Neural crest cell (in vitro differentiated cells): ENCODE results near the gene CNTN5. TPM values are rescaled to one million over a fixed set of nuclear protein-coding genes. Genes with fewer than 3 reads are reported as not detected.

ENCODE experiments used
- DNase-seq: peaks from one replicate; pipeline ENCODE4 v3.0.0; 2021; ENCODE audit warnings: low read depth, mixed read lengths, low spot score
- H3K27ac Mint-ChIP-seq: one replicate; pipeline ENCODE4 v1.8.0; 2021; ENCODE audit warnings: mild to moderate bottlenecking, mixed read lengths; ENCODE audit not compliant: unreplicated experiment
- H3K27me3 Mint-ChIP-seq: 2 replicates; pipeline ENCODE4 v1.8.0; 2021; ENCODE audit warnings: low read depth, mild to moderate bottlenecking, mixed read lengths
- H3K36me3 Mint-ChIP-seq: 2 replicates; pipeline ENCODE4 v1.8.0; 2021; ENCODE audit warnings: low read depth, mild to moderate bottlenecking, mixed read lengths
- H3K4me1 Mint-ChIP-seq: 2 replicates; pipeline ENCODE4 v1.8.0; 2021; ENCODE audit warnings: mixed read lengths
- H3K4me3 Mint-ChIP-seq: one replicate; pipeline ENCODE4 v1.8.0; 2021; ENCODE audit warnings: mild to moderate bottlenecking, mixed read lengths
- H3K9me3 Mint-ChIP-seq: 2 replicates; pipeline ENCODE4 v1.8.0; 2021; ENCODE audit warnings: mixed read lengths
- CTCF ChIP-seq: fragments of 200-600 bp; sonication (generic); conservative IDR thresholded peaks from 2 replicates; pipeline ENCODE4 v1.5.0; 2021; ENCODE audit warnings: antibody characterized with exemption, mild to moderate bottlenecking
- total RNA-seq: library from RNA; stranded (reverse); gene quantifications from 2 replicates; pipeline ENCODE4 v1.2.1, GENCODE V29; 2021

CNTN5 gene
- total RNA-seq, 1 donor from 2014 or later = not detected

- DNase-seq = no peak
- no peak overlapping the region for H3K27ac Mint-ChIP-seq
- no peaks in the 10 kb centered on the region for H3K4me1 Mint-ChIP-seq
- H3K36me3 Mint-ChIP-seq = no peaks in the 10 kb centered on the region
- no peak for TF ChIP-seq CTCF
- H3K9me3 Mint-ChIP-seq = no peaks in the 10 kb centered on the region
- no peaks in the 10 kb centered on the region for H3K27me3 Mint-ChIP-seq
- H3K4me3 Mint-ChIP-seq = no peak overlapping the region
Measured at GRCh38 chr11:99244613-99245012, 223.9 kb downstream of the CNTN5 start.

DNA sequence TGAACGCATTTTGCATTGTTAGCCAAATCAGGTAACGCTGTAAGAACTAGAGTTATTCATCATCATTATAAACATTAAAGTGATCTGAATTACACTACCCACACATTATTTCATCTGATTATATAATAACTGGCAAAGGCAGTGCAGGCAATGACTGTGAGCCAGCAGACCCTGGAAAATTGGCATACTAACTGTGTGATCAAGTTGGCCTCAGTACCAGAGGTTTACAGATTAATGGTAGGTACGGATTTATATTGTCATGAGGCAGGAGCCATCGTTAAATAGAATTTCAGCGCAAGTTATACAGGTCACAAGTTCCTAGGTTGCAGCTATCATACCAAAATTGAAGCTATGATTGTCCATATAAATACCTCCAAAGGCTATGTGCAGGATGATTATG lies 225.4 kb downstream of the CNTN5 start:
- Mint-ChIP-seq H3K9me3 (no peaks in the 10 kb centered on the region), H3K27me3 (no peaks in the 10 kb centered on the region), H3K4me1 (no peaks in the 10 kb centered on the region), H3K4me3 (no peak overlapping the region), H3K36me3 (no peaks in the 10 kb centered on the region), H3K27ac (no peak overlapping the region)
- no peak for DNase-seq
- TF ChIP-seq CTCF = no peak

- Mint-ChIP-seq H3K4me3 (no peak overlapping the region), H3K36me3 (no peaks in the 10 kb centered on the region), H3K4me1 (no peaks in the 10 kb centered on the region), H3K9me3 (peaks cover 3% of the 10 kb centered on the region), H3K27ac (no peak overlapping the region), H3K27me3 (no peaks in the 10 kb centered on the region)
- DNase-seq = no peak
- TF ChIP-seq CTCF = no peak
Measured at GRCh38 chr11:99256614-99257013, 235.9 kb downstream of the CNTN5 start.

- Mint-ChIP-seq H3K9me3 (peaks cover under 1% of the 10 kb centered on the region), H3K4me1 (no peaks in the 10 kb centered on the region), H3K27me3 (no peaks in the 10 kb centered on the region), H3K27ac (no peak overlapping the region), H3K4me3 (no peak overlapping the region), H3K36me3 (no peaks in the 10 kb centered on the region)
- TF ChIP-seq CTCF = no peak
- no peak for DNase-seq
Measured at GRCh38 chr11:99257131-99257530, 236.4 kb downstream of the CNTN5 start.

DNA sequence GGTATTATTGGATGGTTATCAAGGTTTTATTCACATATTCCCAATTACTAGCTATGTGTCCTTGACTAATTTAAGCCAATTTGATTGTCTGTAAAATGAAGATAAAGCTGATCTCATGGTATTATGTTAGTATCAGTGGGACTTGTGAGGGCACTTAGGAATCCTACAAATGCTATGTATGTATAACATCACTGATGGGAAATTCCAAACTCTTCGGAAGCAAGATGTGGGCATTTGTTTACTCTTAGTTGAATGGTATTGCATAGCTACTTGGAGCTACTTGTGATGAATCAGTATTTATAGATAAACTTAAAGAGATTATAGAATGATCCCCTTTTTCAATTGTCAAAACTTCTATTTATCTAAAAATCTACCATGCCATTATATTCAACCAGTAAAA lies 239.9 kb downstream of the CNTN5 start:
- H3K36me3 Mint-ChIP-seq = no peaks in the 10 kb centered on the region

More for the DNA sequence above, 239.9 kb downstream of the CNTN5 start:
- Mint-ChIP-seq H3K9me3 (no peaks in the 10 kb centered on the region), H3K27me3 (no peaks in the 10 kb centered on the region), H3K4me3 (no peak overlapping the region), H3K27ac (no peak overlapping the region), H3K4me1 (no peaks in the 10 kb centered on the region)
- TF ChIP-seq CTCF = no peak
- no peak for DNase-seq
